ENCODE data around the gene ISLR. TPM values are rescaled to one million over a fixed set of nuclear protein-coding genes. Genes with fewer than 3 reads are reported as not detected.

ISLR gene
- total RNA-seq, 2 experiments from 2014 or later: not detected

GRCh38 chr15:74210729-74211128, 37.2 kb downstream of the ISLR start:
- POLR2A ChIA-PET: no interaction called here
- no peaks in the 10 kb centered on the region for H3K36me3 Mint-ChIP-seq (ENCODE audit: low read depth)

DNA sequence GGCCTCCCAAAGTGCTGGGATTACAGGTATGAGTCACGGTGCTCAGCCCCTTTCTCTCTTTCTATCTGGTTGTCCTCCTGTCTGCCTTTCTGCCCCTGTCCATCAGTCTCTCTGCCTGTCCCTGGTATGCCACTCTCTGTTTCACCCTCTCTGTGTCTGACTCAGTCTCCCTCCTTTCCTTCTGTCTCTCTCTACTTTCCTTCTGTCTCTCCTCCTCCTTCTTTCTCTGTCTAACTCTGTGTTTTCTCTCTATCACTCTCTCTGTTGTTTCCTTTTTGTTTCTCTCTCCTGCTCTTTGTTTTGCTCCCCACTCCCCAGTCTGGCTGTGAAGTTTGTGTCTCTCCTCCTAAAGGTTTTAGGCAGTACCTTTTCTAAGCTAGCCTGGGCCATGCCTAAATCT, 38.1 kb downstream of the ISLR start:
- no peaks in the 10 kb centered on the region for H3K4me1 ChIP-seq (ENCODE audit: insufficient read depth, low read length)
- Mint-ChIP-seq H3K27me3 (peaks cover 7% of the 10 kb centered on the region), H3K27ac (no peak overlapping the region), H3K4me3 (no peak overlapping the region), H3K4me1 (ENCODE audit: low read depth) (no peaks in the 10 kb centered on the region), H3K36me3 (ENCODE audit: low read depth) (no peaks in the 10 kb centered on the region), H3K9me3 (no peaks in the 10 kb centered on the region)
- no peaks in the 10 kb centered on the region for H3K36me3 ChIP-seq (ENCODE audit: insufficient read depth, low read length)
- no peaks in the 10 kb centered on the region for H3K27me3 ChIP-seq (ENCODE audit: control insufficient read depth in 1 of 2, insufficient read depth in 2 of 2, low read length in 2 of 2)
- CTCF ChIA-PET: no interaction called here
- TF ChIP-seq CTCF (IDR thresholded peaks at IDR 0.05): no peak
- H3K27ac ChIP-seq (ENCODE audit: low read depth in 1 of 2, low read length in 2 of 2): no peak overlapping the region
- intact Hi-C loops (cut with DNase I, micrococcal nuclease): no loop called here
- DNase-seq (no peak), ATAC-seq (ENCODE audit: poor library complexity) (no peak)
- no peaks in the 10 kb centered on the region for H3K9me3 ChIP-seq (ENCODE audit: control insufficient read depth in 1 of 2, insufficient read depth in 1 of 2, low read length in 2 of 2)
- H3K4me3 ChIP-seq (ENCODE audit: low read length): no peak overlapping the region
- POLR2A ChIA-PET: no interaction called here

More at GRCh38 chr15:74210729-74211128, 37.2 kb downstream of the ISLR start:
- no peaks in the 10 kb centered on the region for H3K4me1 Mint-ChIP-seq (ENCODE audit: low read depth)
- DNase-seq (no peak), ATAC-seq (ENCODE audit: poor library complexity) (no peak)
- no peak for TF ChIP-seq CTCF (IDR thresholded peaks at IDR 0.05)
- CTCF ChIA-PET: no interaction called here
- H3K27ac ChIP-seq (ENCODE audit: low read depth in 1 of 2, low read length in 2 of 2): no peak overlapping the region
- H3K4me3 Mint-ChIP-seq: no peak overlapping the region
- no peaks in the 10 kb centered on the region for H3K36me3 ChIP-seq (ENCODE audit: insufficient read depth, low read length)
- H3K4me3 ChIP-seq (ENCODE audit: low read length): no peak overlapping the region
- no peaks in the 10 kb centered on the region for H3K27me3 ChIP-seq (ENCODE audit: control insufficient read depth in 1 of 2, insufficient read depth in 2 of 2, low read length in 2 of 2)
- H3K27me3 Mint-ChIP-seq: peaks cover 12% of the 10 kb centered on the region
- no peaks in the 10 kb centered on the region for H3K4me1 ChIP-seq (ENCODE audit: insufficient read depth, low read length)
- H3K27ac Mint-ChIP-seq: no peak overlapping the region
- intact Hi-C loops (cut with DNase I, micrococcal nuclease): no loop called here
- no peaks in the 10 kb centered on the region for H3K9me3 ChIP-seq (ENCODE audit: control insufficient read depth in 1 of 2, insufficient read depth in 1 of 2, low read length in 2 of 2)
- H3K9me3 Mint-ChIP-seq: no peaks in the 10 kb centered on the region

GRCh38 chr15:74212494-74212893, 39.0 kb downstream of the ISLR start:
- Mint-ChIP-seq H3K36me3 (ENCODE audit: low read depth) (no peaks in the 10 kb centered on the region), H3K4me1 (ENCODE audit: low read depth) (no peaks in the 10 kb centered on the region), H3K4me3 (no peak overlapping the region), H3K27ac (no peak overlapping the region), H3K9me3 (no peaks in the 10 kb centered on the region), H3K27me3 (peaks cover 7% of the 10 kb centered on the region)
- Histone ChIP-seq H3K27ac (ENCODE audit: low read depth in 1 of 2, low read length in 2 of 2) (no peak overlapping the region), H3K9me3 (ENCODE audit: control insufficient read depth in 1 of 2, insufficient read depth in 1 of 2, low read length in 2 of 2) (no peaks in the 10 kb centered on the region), H3K4me1 (ENCODE audit: insufficient read depth, low read length) (no peaks in the 10 kb centered on the region), H3K36me3 (ENCODE audit: insufficient read depth, low read length) (no peaks in the 10 kb centered on the region), H3K27me3 (ENCODE audit: control insufficient read depth in 1 of 2, insufficient read depth in 2 of 2, low read length in 2 of 2) (no peaks in the 10 kb centered on the region), H3K4me3 (ENCODE audit: low read length) (no peak overlapping the region)
- DNase-seq (no peak), ATAC-seq (ENCODE audit: poor library complexity) (no peak)
- POLR2A ChIA-PET: no interaction called here
- CTCF ChIA-PET: no interaction called here
- intact Hi-C loops (cut with DNase I, micrococcal nuclease): no loop called here
- TF ChIP-seq CTCF (IDR thresholded peaks at IDR 0.05): no peak
